ENCODE measurements around the gene MIGA2.

DNA sequence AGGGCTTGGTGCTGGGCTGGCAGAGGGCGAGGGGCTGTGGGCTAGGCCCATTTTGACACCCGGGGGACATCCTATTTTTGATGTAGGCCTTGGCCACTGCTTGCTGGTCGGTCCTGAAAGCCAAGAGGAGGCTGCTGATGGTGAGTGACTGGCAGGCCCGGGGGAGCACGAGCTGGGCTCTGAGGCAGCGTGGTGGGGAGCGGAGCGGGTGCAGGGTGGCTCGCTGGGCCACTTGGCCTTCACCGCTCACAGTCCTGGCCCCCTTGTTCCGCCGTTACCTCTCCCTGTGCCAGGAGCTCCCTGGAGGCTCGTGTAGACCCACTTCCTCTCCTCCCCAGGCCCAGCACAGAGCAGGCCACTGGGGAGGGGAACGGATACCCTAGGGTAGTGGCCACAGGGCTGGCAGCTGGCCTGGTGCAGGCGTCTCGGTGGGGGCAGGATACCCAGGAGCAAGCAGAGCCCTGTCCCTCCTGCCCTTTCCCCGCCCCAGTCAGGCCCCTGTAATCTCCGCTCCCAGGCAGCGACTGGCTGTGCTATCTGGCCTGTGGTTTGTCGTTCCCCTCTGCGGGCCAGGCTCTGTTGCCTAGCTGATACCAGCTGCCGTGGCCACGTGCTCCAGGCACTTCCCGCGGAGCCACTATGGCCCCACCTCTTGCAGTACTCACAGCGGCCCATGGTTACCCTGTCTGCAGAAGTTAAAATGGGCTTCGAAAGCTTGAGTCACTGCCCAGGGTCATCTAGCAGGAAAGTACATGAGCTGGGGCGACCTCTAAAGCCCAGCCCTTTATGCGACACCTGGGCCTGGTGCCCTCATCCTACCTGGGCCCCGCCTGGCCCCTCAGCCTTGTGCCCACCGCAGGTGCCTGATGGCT is 32.8 kb downstream of the MIGA2 start:
- TF ChIP-seq, protein P1, sequence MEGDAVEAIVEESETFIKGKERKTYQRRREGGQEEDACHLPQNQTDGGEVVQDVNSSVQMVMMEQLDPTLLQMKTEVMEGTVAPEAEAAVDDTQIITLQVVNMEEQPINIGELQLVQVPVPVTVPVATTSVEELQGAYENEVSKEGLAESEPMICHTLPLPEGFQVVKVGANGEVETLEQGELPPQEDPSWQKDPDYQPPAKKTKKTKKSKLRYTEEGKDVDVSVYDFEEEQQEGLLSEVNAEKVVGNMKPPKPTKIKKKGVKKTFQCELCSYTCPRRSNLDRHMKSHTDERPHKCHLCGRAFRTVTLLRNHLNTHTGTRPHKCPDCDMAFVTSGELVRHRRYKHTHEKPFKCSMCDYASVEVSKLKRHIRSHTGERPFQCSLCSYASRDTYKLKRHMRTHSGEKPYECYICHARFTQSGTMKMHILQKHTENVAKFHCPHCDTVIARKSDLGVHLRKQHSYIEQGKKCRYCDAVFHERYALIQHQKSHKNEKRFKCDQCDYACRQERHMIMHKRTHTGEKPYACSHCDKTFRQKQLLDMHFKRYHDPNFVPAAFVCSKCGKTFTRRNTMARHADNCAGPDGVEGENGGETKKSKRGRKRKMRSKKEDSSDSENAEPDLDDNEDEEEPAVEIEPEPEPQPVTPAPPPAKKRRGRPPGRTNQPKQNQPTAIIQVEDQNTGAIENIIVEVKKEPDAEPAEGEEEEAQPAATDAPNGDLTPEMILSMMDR (IDR thresholded peaks at IDR 0.05; ENCODE audit: low read depth, low read length, missing input control), result peak; percentile 1
- TF ChIP-seq, protein P2, sequence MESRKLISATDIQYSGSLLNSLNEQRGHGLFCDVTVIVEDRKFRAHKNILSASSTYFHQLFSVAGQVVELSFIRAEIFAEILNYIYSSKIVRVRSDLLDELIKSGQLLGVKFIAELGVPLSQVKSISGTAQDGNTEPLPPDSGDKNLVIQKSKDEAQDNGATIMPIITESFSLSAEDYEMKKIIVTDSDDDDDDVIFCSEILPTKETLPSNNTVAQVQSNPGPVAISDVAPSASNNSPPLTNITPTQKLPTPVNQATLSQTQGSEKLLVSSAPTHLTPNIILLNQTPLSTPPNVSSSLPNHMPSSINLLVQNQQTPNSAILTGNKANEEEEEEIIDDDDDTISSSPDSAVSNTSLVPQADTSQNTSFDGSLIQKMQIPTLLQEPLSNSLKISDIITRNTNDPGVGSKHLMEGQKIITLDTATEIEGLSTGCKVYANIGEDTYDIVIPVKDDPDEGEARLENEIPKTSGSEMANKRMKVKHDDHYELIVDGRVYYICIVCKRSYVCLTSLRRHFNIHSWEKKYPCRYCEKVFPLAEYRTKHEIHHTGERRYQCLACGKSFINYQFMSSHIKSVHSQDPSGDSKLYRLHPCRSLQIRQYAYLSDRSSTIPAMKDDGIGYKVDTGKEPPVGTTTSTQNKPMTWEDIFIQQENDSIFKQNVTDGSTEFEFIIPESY (IDR thresholded peaks at IDR 0.05), result no peak
- peak in 1 of 2 donors; percentile 35 for TF ChIP-seq RAD21 (IDR thresholded peaks at IDR 0.05)
- TF ChIP-seq YY1 (IDR thresholded peaks at IDR 0.05), result peak; percentile 59
- TF ChIP-seq, protein P3, sequence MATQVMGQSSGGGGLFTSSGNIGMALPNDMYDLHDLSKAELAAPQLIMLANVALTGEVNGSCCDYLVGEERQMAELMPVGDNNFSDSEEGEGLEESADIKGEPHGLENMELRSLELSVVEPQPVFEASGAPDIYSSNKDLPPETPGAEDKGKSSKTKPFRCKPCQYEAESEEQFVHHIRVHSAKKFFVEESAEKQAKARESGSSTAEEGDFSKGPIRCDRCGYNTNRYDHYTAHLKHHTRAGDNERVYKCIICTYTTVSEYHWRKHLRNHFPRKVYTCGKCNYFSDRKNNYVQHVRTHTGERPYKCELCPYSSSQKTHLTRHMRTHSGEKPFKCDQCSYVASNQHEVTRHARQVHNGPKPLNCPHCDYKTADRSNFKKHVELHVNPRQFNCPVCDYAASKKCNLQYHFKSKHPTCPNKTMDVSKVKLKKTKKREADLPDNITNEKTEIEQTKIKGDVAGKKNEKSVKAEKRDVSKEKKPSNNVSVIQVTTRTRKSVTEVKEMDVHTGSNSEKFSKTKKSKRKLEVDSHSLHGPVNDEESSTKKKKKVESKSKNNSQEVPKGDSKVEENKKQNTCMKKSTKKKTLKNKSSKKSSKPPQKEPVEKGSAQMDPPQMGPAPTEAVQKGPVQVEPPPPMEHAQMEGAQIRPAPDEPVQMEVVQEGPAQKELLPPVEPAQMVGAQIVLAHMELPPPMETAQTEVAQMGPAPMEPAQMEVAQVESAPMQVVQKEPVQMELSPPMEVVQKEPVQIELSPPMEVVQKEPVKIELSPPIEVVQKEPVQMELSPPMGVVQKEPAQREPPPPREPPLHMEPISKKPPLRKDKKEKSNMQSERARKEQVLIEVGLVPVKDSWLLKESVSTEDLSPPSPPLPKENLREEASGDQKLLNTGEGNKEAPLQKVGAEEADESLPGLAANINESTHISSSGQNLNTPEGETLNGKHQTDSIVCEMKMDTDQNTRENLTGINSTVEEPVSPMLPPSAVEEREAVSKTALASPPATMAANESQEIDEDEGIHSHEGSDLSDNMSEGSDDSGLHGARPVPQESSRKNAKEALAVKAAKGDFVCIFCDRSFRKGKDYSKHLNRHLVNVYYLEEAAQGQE (IDR thresholded peaks at IDR 0.05), result peak; percentile 68
- TF ChIP-seq, protein P4, sequence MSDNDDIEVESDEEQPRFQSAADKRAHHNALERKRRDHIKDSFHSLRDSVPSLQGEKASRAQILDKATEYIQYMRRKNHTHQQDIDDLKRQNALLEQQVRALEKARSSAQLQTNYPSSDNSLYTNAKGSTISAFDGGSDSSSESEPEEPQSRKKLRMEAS (IDR thresholded peaks at IDR 0.05), result peak; percentile 92
- TF ChIP-seq, protein P5, sequence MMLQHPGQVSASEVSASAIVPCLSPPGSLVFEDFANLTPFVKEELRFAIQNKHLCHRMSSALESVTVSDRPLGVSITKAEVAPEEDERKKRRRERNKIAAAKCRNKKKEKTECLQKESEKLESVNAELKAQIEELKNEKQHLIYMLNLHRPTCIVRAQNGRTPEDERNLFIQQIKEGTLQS (IDR thresholded peaks at IDR 0.05), result no peak
- TF ChIP-seq TAF1 (conservative IDR thresholded peaks at IDR 0.05), result peak; percentile 31
- no peak for TF ChIP-seq FOXA1 (IDR thresholded peaks at IDR 0.05)
- no peak for TF ChIP-seq EGR1 (IDR thresholded peaks at IDR 0.05; ENCODE audit: low read depth in 2 of 2)
- TF ChIP-seq GABPA (IDR thresholded peaks at IDR 0.05 in 1 of 2, conservative IDR thresholded peaks at IDR 0.05 in 1 of 2), result peak in 1 of 2 donors; percentile 24
- TF ChIP-seq HNF4A (conservative IDR thresholded peaks at IDR 0.05), result no peak
